CD4-positive, alpha-beta T cell treated with Interleukin-17A for 1 hour (primary cell): Measurements from ENCODE around the gene IFIT5.
"Not testable (repeated sequence)": the region's sequence is repeated elsewhere in the genome, so short reads cannot be mapped to it uniquely, and the experiment has no call there.

Experiments
- DNase-seq: peaks from one replicate; pipeline ENCODE4 v3.0.0-alpha.2; 2020

IFIT5 gene

DNA sequence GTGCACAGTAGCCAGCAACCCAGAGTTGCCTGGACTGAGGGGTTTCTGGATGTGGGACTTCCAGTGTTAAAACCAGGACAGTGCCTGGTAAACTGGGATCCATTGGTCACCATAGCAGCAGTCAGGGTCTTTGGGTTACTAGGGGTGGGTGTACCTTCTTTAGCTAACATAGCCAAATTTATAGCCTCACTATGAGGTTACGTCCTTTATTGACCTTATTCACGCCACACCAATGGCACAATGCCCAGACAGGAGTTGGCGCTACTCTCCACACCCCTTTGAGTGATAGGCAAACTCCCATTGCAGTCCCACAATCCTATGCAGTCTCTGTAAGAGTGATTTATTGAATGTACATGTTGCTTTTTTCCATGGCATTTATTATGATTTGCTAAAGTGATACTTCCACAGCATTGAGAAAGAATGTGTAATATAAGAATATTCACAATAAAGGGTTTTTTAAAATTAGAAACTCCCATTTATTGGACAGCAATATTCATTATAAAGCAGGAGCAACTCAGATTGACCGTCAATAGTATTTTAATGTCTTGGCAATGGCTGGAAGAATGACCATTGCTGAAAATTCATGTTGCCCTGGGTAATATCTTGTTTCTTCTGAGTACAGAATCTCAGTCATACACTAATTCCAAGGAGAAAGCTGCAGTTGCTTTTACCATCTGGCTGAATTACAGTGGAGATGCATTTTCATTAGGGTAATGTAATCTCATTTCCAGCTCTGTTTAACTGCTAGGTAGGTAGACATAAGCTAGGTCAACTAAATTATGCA, 26.1 kb downstream of the IFIT5 start:
- no peak for DNase-seq

DNA sequence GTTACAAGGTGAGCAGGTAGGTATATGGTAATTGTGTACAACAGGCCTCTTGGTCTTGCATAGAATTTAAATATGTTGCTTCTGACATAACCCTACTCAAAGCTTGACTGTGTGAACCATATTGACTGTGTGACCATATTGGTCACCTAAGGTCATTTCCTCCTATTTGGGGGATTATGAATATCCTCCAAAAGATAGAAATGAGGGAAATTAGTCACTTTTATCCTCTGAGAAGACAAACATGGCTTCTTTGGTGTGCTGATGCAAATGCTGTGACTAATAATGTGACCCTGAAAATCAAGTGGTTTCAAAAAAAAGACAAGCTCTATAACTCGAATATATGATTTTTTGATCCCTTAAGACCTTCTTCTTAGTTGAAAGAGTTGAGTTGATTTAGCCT, 27.9 kb downstream of the IFIT5 start:
- DNase-seq, result no peak

DNA sequence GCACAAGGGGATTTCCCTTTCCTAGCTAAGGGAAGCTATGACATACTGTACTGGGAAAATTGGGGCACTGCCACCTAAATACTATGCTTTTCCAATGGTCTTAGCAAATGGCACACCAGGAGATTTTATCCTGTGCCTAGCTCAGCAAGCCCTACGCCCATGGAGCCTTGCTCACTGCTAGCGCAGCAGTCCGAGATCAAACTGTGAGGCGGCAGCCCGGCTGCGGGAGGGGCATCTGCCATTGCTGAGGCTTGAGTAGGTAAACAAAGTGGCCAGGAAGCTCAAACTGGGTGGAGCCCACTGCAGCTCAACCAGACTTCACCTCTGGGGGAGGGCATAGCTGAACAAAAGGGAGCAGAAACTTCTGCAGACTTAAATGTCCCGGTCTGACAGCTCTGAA, 30.5 kb downstream of the IFIT5 start:
- not testable (repeated sequence) for DNase-seq

DNA sequence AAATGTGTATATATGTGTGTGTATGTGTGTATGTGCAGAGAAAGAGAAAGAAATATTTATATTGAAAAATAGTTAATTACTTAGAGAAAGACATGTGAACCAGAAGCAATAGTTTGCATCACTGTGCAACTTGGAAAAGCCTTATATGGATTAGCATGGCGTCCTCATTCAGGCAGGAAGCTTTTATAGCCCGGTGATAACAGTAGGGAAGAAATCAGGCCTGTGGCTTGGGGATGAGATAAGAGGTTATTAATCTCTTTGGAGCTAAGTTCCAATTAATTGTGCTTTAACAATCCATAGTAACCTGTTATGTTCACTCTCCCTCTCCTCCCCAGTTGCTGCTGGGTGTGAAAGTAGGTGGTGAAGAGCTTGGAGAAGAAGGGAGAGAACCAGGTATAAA, 36.5 kb downstream of the IFIT5 start:
- DNase-seq, result no peak

DNA sequence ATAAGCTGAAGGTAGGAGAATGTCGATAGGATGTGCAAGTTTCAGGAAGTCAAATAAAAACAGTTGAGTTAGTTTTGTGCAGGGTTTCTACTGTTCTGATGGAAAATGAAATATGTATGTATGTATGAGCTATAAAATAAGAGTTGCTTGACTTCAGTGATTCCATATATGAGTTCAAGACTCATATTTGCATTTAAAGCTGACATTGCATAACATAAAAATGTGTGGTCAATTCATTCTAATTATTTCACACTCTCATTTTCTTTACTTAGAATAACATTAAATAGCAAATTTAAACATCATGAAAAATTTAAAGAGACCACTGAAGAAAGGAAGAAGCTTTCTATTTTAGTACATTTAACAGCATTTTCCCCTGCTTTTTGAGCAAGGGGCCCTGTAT, 37.8 kb downstream of the IFIT5 start:
- no peak for DNase-seq

DNA sequence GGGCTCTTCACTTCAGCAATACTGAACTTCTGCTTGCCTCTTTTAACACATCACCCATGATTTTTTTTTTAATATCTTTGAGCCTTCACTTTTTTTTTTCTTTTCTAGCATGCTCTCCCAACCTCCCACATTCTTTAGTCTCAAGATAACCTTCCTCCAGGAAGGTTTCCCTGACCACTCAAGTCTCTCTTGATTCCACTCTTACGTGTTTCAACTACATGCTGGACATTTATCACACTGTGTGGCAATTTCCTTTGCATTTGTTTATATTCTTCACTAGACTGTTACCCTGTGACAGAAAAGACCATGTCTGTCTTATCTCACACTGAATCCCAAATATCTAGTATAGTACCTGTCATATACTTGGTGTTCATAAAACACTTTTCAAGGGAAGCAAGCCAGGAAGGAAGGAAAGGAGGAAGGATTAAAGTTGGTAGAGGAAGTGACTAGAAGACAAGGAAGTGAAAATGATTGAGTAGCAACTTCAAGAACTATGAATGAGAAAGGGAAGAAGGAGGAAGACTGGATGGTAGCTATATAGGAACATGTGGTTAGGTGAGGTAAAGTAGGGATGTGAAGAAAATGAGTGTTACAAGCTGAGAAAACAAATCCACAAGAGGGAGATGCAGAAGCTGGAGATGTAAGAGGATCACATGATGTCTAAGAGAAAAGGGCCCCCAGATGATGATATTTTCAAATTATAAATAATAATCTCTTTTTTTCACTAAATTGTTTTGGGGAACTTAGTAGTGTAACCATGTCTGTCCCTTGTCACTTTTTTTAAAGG, 40.4 kb downstream of the IFIT5 start:
- no peak for DNase-seq

DNA sequence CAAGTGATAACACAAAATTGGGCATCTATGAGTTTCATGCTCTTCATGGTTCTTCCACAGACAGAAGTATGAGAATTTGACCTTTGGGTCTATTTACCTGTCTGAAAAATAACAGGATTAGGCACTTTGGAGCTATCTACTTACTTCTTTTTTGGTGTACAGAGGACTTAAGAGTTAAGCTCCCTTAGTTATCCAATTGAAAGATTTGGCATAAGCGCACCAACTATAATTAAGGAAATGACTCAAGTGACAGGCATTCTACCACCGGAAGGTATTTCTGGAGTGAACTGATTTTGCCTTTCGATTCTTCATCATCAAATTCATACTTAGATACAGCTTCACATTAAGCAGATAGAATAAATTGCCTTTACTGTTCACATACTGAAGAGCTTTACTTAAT, 43.9 kb downstream of the IFIT5 start:
- no peak for DNase-seq

DNA sequence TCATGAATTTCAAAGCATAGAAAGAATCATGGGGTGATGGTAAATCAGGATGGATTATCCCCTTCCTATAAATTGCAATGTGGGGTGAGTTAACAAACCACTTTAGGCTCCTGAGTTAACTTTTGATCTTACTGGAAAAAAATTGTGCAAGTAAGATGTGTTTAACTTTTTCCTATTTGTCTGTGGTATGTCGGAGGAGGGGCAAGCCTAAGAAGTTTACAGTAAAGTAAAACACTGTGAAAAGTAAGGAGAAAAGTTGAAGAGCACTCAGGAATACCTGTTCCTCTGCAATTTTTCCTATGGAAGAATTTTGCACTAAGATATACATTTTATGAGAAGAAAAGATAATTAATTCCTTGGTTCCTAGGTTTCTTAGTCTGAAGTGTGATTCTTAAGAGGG, 44.4 kb downstream of the IFIT5 start:
- no peak for DNase-seq

DNA sequence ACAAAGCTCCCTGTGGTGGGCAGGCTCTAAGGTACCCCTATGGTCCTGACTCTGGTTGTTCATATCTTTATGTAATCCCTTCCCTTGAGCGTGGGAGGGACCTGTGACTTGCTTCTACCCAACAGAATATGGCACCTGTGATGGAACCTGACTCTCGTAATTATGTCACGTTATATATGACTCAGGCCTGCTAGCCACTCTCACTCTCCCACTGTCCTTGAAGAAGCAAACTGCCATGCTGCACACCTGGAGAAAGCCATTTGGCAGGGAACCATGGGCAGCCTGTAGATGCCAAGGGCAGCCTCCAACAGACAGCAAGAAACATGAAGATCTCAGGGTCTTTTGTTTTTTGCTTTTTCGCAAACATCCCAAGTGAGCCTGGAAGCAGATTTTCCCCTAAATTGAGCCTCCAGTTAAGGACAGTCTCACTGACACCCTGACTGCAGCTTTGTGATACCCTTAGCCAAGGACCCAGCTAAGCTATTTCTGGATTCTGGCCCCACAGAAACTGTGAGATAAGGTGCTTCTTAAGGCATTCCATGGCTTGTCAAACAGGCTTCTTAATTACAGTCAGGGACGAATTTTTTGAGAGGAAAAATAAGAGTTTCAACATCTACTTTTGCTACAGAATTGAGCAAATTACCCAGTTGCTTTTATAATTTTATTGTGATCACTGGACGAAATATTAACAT, 49.6 kb downstream of the IFIT5 start:
- DNase-seq, result no peak

DNA sequence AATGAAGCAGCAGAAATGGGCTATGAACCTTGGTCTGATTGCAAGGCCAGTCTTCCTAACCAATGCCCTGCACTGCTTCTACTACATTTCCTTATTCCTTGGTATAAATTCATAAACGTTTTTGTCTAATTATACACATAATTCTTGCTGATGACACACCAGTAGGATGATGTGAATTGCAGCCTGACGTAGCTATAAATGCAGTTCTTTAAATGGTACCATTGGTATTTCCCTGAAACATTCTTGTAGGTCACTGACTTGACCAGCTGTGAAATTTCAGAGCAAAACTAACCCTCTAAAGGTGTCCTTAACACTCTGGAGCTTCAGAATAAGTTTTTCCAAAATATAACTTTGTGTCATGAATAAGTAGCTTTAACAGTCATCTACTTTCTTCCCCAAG, 50.8 kb downstream of the IFIT5 start:
- DNase-seq, result no peak

DNA sequence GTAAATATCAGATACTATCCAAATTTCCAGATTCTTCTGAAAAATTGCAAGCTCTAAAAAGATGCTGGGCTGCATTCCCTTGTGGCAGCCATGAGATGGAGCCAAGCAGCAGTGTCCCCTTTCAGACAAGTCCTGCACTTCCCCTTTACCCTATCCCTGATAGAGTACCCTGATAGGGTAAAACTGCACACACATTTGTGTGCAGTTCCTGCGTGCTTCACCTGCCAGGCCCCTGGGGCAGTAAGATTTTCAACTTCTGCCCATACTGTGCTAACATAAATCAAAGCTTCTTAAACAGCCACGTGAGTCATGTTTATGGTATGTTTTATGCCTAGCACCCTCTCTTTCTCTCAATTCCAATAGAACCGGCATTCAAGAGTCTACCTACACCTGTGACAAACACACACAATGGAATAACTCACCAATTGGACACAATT, 52.2 kb downstream of the IFIT5 start:
- DNase-seq, result no peak

DNA sequence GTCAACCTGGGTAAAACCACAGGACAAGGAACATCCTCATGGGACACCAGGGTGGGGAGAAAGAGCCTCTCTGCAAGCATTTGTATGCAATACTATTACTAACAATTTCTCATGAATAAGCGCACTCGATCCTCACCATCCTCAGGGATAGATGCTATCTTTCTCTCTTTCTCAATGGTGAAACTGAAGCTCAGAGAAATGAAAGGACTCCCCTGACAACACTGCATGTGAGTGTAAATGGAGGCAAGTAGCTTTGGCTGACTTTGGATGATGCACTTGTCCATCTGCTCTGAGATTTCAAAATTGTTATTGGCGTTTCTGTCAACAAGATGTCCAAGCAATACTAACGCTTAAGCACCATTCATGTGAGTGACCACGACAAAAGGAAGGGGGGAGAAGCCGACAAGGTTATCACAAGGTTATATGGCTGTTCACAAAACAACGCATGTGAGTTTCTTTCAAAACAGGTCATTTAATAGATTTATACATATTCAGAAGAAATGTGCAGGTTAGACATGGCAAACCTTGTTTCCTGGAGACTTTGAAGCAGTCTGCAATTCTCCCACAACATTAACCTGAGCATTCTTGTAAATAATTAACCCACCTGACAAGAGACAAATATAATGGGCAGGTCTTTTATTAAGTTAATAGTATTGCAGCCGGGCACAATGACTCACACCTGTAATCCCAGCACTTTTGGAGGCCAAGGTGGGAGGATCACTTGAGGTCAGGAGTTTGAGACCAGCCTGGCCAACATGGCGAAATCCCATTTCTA, 54.0 kb downstream of the IFIT5 start:
- no peak for DNase-seq

DNA sequence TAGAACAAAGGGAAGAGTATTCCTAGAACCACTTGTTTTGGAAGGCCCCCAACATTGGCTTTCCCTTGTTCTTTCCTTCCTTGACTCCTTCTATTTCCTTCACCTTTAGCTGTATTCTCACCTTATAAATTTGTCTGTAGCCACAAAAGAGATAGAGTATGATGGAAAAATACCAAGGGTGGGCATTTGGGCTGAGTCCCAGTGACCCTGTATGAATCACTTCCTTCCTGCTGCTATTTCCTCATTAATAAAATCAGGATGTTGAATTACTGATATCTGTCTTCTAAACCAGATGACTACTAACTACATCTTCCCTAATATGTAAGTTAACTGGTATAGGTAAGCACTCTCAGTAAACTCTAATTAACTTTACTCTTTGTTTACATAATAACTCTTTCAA, 55.1 kb downstream of the IFIT5 start:
- no peak for DNase-seq
